Thymus (tissue), 11 donors: ENCODE data around the gene CACHD1. TPM values are rescaled to one million over a fixed set of nuclear protein-coding genes. Genes with fewer than 3 reads are reported as not detected.
A peak's percentile ranks its signal among the peaks of the same experiment; 100 is the strongest.

Experiments used
- DNase-seq, 9 donors: peaks; one replicate each; pipeline ENCODE4 v3.0.0-alpha.2; 2013; ENCODE audit warnings: low spot score in 9 of 9, low read depth in 6 of 9, missing footprints in 1 of 9
- H3K27ac ChIP-seq, 2 donors: one replicate each; pipeline ENCODE4 v1.5.1; 2013; ENCODE audit warnings: control low read depth in 1 of 2, low read depth in 1 of 2, low read length in 1 of 2, mild to moderate bottlenecking in 1 of 2, moderate library complexity in 1 of 2
- H3K27me3 ChIP-seq, 2 donors: one replicate each; pipeline ENCODE4 v1.5.1; 2013; ENCODE audit warnings: low read length in 1 of 2; ENCODE audit not compliant: control insufficient read depth in 2 of 2, insufficient read depth in 1 of 2
- H3K36me3 ChIP-seq, 2 donors: one replicate each; pipeline ENCODE4 v1.5.1; 2013; ENCODE audit warnings: low read length in 1 of 2, mild to moderate bottlenecking in 1 of 2, moderate library complexity in 1 of 2; ENCODE audit not compliant: control insufficient read depth in 2 of 2, insufficient read depth in 2 of 2
- H3K4me1 ChIP-seq, 2 donors: one replicate each; pipeline ENCODE4 v1.5.1; 2013; ENCODE audit warnings: low read length in 2 of 2; ENCODE audit not compliant: control insufficient read depth in 2 of 2, insufficient read depth in 2 of 2
- H3K4me3 ChIP-seq, 2 donors: one replicate each; pipeline ENCODE4 v1.5.1; 2013; ENCODE audit warnings: low read length in 2 of 2, control low read depth in 1 of 2, mild to moderate bottlenecking in 1 of 2
- H3K9me3 ChIP-seq, 2 donors: one replicate each; pipeline ENCODE4 v1.5.1; 2013; ENCODE audit warnings: low read length in 1 of 2, mild to moderate bottlenecking in 1 of 2; ENCODE audit not compliant: control insufficient read depth in 2 of 2, insufficient read depth in 1 of 2
- WGBS: extraction: QIAGEN DNeasy Blood & Tissue Kit; methylation state at CpG from one replicate; pipeline ENCODE4 v1.1.7; 2013; 5-methylcytosine and 5-hydroxymethylcytosine counted together
- polyA plus RNA-seq: library from polyadenylated mRNA; stranded (reverse); fragments of 200-250 nt; gene quantifications from one replicate; pipeline ENCODE4 v1.2.3, GENCODE V29; 2013
- total RNA-seq: library from RNA; stranded (reverse); fragments of 120-200 nt; gene quantifications from one replicate; pipeline ENCODE4 v1.2.4, GENCODE V29; 2013
- donor health status: healthy.

Gene CACHD1
- total and polyA plus RNA-seq, 2 donors = 4.6 to 12.9 TPM

GRCh38 chr1:64498325-64498724, 28.4 kb downstream of the CACHD1 start:
- Histone ChIP-seq H3K9me3 (no peaks in the 10 kb centered on the region), H3K27me3 (no peaks in the 10 kb centered on the region), H3K4me3 (no peak overlapping the region), H3K36me3 (no peaks in the 10 kb centered on the region), H3K4me1 (no peaks in the 10 kb centered on the region), H3K27ac (no peak overlapping the region)
- WGBS = 91% methylated on average over 4 of the region's 4 CpGs
- DNase-seq = no peak

GRCh38 chr1:64499011-64499410, 29.1 kb downstream of the CACHD1 start:
- WGBS = 97% methylated on average over 6 of the region's 6 CpGs
- no peak overlapping the region for H3K27ac ChIP-seq
- no peaks in the 10 kb centered on the region for H3K4me1 ChIP-seq
- no peaks in the 10 kb centered on the region for H3K9me3 ChIP-seq
- no peaks in the 10 kb centered on the region for H3K36me3 ChIP-seq
- DNase-seq = no peak
- no peak overlapping the region for H3K4me3 ChIP-seq
- H3K27me3 ChIP-seq = no peaks in the 10 kb centered on the region

DNA sequence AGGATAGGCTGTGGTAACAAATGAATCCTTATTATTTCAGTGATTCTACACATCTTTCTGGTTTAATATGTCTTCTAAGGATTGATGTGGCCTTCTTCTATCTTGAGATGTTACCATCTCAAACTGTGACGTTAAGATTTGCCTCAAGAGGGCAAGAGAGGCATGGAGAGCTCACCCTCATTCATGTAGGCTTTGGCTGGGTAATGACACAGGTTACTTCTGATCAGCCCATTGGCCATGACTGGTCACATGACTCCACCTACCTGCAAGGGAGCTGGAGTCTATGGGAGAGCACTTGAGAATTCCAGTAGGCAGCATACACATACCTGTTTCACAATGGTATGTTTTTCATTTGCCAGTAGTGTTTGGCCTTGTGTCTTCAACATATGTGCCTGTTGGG, 30.0 kb downstream of the CACHD1 start:
- H3K27me3 ChIP-seq = no peaks in the 10 kb centered on the region
- H3K9me3 ChIP-seq = no peaks in the 10 kb centered on the region
- H3K4me1 ChIP-seq = peaks cover under 1 to 4% of the 10 kb centered on the region in 2 donors
- WGBS = 90% methylated on average over 1 of the region's 1 CpG
- no peaks in the 10 kb centered on the region for H3K36me3 ChIP-seq
- H3K27ac ChIP-seq = no peak overlapping the region
- H3K4me3 ChIP-seq = no peak overlapping the region
- peak in 1 of 9 donors; percentile 34 for DNase-seq

DNA sequence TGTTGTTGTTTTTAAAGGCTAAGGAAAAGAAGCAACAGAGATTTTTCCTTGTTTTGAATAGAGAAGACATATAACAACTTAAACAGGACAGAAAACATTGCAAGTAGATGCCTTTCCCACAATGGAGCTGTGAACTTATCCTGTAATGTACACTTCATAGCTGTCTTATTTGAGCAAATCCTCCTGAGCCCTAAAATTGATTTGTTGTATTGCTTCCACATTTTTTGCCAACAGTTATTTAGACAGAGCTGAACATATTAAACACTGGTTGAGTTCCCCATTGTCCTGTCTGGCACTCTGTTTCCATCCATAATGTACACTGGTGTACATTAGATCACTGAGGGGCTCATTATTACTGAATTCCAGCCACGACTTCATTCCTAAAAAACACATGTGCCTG, 32.2 kb downstream of the CACHD1 start:
- H3K4me3 ChIP-seq = no peak overlapping the region
- H3K27ac ChIP-seq = no peak overlapping the region
- H3K9me3 ChIP-seq = no peaks in the 10 kb centered on the region
- H3K27me3 ChIP-seq = no peaks in the 10 kb centered on the region
- 84% methylated on average over 1 of the region's 1 CpG for WGBS
- no peak for DNase-seq
- peaks cover 3 to 11% of the 10 kb centered on the region in 2 donors for H3K4me1 ChIP-seq
- H3K36me3 ChIP-seq = no peaks in the 10 kb centered on the region

DNA sequence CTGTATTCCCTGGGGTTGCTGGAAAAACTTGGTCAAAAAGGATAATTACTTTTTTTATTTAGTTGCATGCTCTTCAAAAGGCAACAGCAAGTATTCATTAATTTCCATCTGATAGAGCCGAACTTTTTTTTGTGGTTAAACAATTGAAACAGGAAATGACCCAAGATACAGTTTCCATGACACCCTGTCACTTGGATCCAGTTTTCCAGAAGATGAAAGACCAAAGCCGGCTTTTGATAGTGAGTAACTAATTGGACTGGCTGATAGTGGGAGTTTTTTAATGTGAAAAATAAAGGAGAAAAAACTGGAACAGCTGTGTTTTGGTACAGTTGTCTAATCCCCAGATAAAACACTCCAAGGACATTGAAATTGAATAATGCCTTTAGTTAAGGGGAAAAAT, 33.0 kb downstream of the CACHD1 start:
- no peak for DNase-seq
- 93% methylated on average over 2 of the region's 2 CpGs for WGBS
- no peak overlapping the region for H3K4me3 ChIP-seq
- H3K4me1 ChIP-seq = peaks cover 3 to 11% of the 10 kb centered on the region in 2 donors
- H3K27me3 ChIP-seq = no peaks in the 10 kb centered on the region
- no peaks in the 10 kb centered on the region for H3K36me3 ChIP-seq
- no peak overlapping the region for H3K27ac ChIP-seq
- H3K9me3 ChIP-seq = no peaks in the 10 kb centered on the region

DNA sequence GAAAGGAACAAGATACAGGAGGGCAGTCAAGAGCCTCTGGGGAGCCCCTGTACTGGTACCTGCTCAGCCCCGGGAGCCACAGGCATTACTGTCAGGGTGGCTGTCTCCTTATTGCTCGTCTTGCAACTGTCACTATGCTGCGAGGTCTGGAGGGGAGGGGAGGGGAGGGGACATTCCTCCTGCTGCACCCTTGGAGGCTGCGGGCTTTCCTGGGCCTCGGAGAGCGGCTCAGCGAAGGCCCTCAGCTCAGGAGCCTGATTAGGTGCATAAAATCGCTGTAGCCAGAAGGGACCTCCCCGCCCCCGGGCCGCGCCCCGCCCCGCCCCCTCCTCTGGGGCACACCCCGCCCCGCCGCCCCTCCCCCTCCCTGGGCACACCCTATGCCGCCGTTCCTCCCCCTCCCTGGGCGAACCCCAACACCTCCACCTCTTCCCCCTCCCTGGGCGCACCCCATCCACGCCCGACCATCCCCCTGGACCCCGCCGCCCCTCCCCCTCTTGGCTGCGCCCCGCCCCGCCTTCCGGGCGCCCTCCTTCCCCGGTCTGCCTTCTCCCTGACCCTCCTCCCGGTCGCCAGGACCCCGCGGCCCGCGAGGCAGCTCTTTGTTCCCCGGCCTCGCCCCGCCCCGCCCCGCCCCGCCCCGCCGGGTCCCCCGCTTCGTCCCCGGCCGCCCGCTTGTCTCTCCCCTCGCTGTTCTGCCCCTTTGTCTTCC, 35.5 kb downstream of the CACHD1 start:
- 1% methylated on average over 49 of the region's 51 CpGs for WGBS
- Histone ChIP-seq H3K4me1 (peaks cover 3 to 11% of the 10 kb centered on the region in 2 donors), H3K9me3 (no peaks in the 10 kb centered on the region), H3K27me3 (no peaks in the 10 kb centered on the region), H3K27ac (peak overlapping the region in 1 of 2 donors; percentile 88), H3K36me3 (no peaks in the 10 kb centered on the region), H3K4me3 (peak overlapping the region; percentile 39 to 59)
- DNase-seq = peak in 6 of 9 donors; percentile 17 to 64 (median 28)

- peaks cover 3 to 11% of the 10 kb centered on the region in 2 donors for H3K4me1 ChIP-seq
- no peaks in the 10 kb centered on the region for H3K9me3 ChIP-seq
- DNase-seq = peak in 2 of 9 donors; percentile 11 to 44
- no peaks in the 10 kb centered on the region for H3K27me3 ChIP-seq
- peak overlapping the region; percentile 8 to 59 for H3K4me3 ChIP-seq
- H3K36me3 ChIP-seq = no peaks in the 10 kb centered on the region
- peak overlapping the region in 1 of 2 donors; percentile 78 for H3K27ac ChIP-seq
- 50% methylated on average over 15 of the region's 15 CpGs for WGBS
Observed at GRCh38 chr1:64505944-64506655, 36.2 kb downstream of the CACHD1 start.

GRCh38 chr1:64508629-64509028, 38.7 kb downstream of the CACHD1 start:
- H3K27ac ChIP-seq = no peak overlapping the region
- no peaks in the 10 kb centered on the region for H3K36me3 ChIP-seq
- H3K4me1 ChIP-seq = peaks cover 3 to 17% of the 10 kb centered on the region in 2 donors
- no peak for DNase-seq
- no peaks in the 10 kb centered on the region for H3K9me3 ChIP-seq
- no peaks in the 10 kb centered on the region for H3K27me3 ChIP-seq
- H3K4me3 ChIP-seq = no peak overlapping the region
- WGBS = 92% methylated on average over 2 of the region's 2 CpGs

- no peaks in the 10 kb centered on the region for H3K27me3 ChIP-seq
- DNase-seq = no peak
- H3K27ac ChIP-seq = no peak overlapping the region
- peaks cover 0 to 7% of the 10 kb centered on the region in 2 donors for H3K4me1 ChIP-seq
- WGBS = 80% methylated on average over 4 of the region's 4 CpGs
- no peaks in the 10 kb centered on the region for H3K36me3 ChIP-seq
- no peaks in the 10 kb centered on the region for H3K9me3 ChIP-seq
- no peak overlapping the region for H3K4me3 ChIP-seq
Observed at GRCh38 chr1:64511044-64511443, 41.1 kb downstream of the CACHD1 start.
